GM10266 (cell line): ENCODE results near the gene RBM12.
A peak's percentile ranks its signal among the peaks of the same experiment; 100 is the strongest.

ENCODE experiments used
- DNase-seq: peaks from one replicate; pipeline ENCODE4 v3.0.0; 2012; ENCODE audit errors: extremely low spot score
- CTCF ChIP-seq: IDR thresholded peaks from 2 replicates; pipeline ENCODE4 v1.5.1; 2012; ENCODE audit warnings: mild to moderate bottlenecking, low read depth; ENCODE audit not compliant: control insufficient read depth, insufficient read depth; ENCODE audit errors: missing control alignments

The RBM12 gene

DNA sequence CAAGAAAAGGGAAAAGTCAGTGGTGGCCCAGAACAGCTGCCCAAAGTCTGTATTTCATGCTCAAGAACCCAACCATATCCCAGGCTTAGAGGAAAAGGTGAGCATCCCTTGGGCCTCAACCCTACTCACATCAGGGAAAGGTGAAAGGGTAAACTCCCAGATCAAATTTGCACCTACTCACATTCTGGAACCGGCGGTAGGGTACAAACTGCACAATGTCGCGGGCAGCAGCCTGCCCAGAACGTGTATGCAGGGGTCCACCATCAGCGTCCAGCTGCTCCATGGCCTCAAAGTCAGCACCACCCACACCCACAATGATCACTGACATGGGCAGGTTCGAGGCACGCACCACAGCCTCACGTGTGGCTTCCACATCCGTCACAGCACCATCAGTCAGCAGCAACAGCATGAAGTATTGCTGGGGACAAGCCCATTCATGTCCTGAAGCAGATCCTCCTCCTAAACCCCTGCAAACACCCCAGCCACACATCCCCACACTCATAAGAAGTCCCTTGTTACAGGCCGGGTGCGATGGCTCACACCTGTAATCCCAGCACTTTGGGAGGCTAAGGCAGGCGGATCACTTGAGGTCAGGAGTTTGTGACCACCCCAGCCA lies 38.2 kb downstream of the RBM12 start:
- no peak for DNase-seq
- TF ChIP-seq CTCF, result no peak

DNA sequence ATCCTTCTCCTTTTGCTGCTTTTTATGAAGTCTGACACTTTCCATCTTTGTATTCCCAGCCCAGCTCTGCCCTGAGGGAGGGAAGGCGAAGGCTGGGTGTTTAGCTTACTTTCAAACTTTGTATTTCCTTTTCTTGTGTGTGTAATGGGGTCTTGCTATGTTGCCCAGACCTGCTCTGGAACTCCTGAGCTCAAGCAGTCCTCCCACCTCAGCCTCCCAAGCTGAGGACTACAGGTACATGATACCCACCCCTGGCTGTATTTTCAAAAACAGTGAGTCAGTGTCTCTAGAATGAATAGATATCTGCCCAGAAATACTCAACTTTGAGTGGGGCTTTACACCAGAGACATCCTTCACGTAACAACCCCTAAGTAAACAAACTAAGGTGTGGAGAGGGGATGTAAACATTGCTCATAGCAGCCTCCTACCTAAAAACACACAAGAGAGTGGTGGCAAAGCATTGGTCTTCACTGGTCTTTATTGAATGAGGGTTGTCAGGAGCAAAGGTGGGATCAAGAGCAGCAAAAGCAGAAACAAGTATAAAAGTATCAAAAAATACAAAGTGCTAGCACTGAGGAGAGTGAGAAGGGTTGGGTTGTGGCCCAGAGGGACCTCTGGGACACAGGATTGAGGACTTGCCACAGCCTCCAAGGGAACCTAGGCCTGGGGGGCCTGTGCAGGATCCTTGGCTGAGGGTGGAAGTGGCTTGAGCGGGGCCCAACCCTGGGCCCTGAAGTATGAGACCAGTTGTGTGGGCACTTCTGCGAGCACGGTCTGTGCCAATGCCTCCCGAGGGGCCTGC lies 38.9 kb downstream of the RBM12 start:
- no peak for TF ChIP-seq CTCF
- DNase-seq, result no peak

DNA sequence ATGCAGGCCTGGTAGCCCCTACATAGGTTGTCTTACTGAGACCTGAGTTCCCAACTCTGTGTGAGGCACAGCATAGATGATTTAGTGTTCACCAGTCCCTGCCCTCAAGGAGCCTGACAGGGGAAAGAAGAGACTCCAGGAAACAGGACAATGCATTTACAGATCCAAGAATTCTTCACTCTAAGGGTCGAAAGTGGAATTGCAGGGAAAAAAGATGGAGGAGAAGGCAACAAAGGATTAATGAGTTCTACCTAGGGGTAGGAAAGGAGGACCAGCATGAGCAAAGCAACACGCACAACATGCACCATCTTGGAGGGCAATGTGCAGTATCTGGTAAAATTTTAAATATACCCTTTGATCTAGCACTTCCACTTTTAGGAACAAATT lies 43.1 kb downstream of the RBM12 start:
- DNase-seq, result no peak
- no peak for TF ChIP-seq CTCF

DNA sequence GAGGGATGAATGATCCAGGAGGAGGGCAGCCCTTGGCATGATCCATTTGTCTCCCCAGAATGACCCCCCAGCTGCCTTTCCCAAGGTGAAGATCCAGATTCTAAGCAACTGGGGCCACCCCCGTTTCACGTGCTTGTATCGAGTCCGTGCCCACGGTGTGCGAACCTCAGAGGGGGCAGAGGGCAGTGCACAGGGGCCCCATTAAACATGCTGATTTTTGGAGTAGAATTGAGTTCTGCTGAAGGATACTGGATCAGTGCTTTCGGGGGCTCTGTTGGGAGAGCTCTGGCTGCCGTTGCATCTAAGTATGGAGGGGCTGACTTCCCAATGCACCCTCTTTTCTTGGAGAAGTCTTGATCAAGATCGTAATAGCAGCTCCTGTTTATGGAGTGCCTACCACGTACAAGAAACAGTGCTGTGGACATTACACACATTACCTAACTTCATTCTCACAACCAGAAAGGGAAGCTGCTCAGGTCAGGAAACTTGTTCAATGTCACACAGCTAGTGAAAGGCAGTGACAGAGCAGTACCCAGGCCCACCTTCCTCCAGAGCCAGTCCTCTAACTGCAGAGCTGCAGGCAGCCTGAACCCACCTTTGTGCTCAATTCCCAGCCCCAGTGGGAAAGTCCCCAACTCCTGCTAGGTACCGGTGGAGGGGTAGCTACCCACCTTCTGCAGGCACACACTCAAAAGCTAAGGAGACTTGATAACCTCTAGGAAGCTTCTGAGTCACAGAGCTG lies 43.7 kb downstream of the RBM12 start:
- no peak for DNase-seq
- TF ChIP-seq CTCF, result no peak

DNA sequence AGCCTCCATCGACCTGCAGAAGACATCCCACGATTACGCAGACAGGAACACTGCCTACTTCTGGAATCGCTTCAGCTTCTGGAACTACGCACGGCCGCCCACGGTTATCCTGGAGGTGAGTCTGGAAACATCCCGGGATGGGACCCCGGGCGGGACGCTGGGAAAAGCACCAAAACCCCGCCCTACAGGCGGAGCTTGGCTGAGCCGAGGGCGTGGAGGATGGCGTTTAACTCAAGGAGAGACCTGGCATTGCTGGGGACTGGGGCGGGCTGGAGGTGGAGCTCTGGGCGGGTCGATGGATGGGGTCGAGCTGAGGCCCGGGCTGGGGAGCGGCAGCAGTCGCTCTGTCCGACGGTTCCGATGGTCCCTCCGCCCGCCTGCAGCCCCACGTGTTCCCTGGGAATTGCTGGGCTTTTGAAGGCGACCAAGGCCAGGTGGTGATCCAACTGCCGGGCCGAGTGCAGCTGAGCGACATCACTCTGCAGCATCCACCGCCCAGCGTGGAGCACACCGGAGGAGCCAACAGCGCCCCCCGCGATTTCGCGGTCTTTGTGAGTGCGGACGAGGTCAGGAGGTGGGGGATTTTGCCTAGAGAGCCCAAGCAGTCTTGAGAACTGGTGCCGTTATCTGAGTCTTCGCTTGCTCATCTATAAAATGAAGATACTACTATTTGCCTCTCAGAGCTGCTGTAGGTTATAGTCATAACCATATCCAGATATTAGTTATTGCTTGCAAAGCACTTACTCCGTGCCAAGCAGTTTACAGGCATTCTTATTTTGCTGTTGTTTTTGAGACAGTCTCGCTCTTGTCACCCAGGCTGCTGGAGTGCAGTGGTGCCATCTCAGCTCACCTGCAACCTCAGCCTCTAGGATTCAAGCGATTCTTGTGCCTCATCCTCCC lies 45.3 kb downstream of the RBM12 start:
- TF ChIP-seq CTCF, result peak; percentile 70
- peak; percentile 72 for DNase-seq

DNA sequence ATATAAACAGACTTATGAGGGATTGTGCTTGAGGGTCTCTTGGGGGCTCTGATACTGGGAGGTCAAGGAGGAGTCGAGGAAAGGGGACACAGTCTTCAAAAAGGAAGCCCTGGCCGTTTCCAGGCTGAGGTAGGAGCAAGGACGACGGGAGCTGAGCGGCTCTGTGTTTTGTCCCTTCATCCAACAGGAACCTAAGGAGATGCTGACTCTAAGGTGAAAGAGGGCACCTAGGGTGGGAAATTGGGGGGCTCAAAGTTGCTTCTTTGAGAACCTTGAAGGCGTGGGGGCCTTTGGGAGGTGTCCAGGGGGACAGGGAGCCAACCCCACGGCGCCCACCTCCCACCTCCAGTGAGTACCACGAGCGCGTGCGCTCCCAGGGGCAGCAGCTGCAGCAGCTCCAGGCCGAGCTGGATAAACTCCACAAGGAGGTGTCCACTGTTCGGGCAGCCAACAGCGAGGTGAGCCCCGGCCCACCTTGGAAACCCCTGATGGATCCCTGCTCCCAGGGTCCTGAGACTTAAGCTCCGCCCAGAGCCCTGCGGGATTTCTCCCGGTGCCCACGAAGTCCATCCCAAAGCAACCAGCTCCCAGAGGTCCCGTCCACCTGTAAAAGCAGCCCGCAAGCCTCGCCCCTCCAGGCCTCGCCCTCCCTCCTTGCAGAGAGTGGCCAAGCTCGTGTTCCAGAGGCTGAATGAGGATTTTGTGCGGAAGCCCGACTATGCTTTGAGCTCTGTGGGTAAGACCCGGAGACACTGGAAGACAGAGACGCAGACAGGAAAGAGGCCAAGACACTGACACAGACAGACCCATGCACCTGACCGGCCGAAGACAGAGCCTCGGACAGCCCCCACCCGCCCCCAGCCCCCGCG lies 46.2 kb downstream of the RBM12 start:
- DNase-seq, result peak; percentile 40
- no peak for TF ChIP-seq CTCF
